Midbrain (tissue), 1 donor: ENCODE results near the gene GPR50.
A peak's percentile ranks its signal among the peaks of the same experiment; 100 is the strongest.

Experiments used
- DNase-seq: peaks from one replicate; lab custom pipeline; 2025; lab: John Stamatoyannopoulos, UW

GPR50 gene

DNA sequence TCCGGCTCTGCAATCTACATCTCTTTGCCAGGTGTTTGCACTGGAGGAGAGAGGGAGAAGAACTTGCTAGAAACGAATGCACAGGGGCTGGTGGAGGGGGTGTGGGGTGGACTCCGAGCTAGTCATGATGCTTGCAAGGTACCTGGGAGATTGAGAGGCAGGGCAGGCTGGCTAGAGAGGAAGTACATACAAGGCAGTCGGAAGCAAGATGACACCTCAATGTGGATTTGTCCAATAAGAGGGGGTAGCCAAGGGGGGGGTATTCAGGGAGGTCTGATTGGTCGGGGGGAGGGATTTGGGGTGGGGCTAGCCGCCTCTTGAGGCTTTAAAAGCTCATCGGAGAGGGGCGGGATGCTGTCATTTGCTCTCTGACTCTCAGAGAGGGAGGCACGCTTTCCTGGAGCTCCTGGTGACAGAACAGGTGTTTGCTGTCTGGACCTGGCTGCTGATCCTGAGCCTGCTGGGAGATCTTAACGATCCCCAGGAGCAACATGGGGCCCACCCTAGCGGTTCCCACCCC lies at the start of gene GPR50:
GPR50 (plus strand) TSS at position 354 of the 520 bp plus-strand sequence; CDS start at position 492, 138 bp downstream.
- DNase-seq, result no peak

DNA sequence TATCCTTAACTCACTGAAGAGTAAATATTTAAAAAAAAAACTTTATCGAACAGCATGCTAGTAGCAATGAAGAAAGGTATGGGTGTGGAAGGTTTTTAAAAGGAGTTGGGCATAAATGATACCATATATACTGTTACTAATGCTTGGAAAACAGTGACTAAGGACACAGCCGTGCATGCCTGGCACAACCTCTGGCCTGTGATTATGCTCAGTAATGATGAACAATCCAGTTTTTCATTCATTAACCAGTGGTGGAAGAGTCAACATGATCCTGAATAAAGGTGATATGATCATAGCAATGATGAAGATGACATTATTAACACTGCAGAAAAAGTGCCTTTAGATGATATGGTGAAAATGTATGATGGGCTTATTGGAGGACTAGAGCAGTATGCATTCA lies 43.9 kb upstream of the GPR50 start:
- DNase-seq, result no peak

DNA sequence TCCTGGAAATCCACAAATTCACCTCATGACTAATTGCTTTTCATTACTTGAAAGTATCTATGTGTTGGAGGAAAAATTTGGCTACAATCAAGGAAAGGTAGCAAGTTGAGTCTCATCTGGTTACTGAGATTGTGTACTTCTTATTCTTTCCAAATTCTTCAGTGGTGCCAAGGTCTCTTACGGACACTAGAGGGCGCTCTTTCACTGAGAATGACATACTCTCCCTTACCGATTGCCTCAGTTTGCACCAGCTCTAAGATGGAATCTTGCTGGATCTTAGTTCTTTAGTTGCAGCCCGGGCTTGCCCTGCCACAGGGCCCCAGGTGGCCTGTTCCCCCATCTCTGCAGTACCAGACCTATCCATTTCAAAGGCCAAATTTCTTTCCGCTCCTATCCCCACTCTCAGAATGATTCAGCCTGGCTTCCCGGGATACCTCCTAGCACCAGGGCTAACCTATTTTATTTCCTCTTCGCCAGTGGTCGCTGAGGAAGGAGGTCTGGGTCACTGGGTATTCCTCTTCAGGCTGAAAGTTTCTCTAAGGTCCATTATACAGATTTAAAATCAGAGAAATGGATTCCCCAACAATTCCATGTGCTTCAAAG lies 24.6 kb upstream of the GPR50 start:
- peak; percentile 41 for DNase-seq

DNA sequence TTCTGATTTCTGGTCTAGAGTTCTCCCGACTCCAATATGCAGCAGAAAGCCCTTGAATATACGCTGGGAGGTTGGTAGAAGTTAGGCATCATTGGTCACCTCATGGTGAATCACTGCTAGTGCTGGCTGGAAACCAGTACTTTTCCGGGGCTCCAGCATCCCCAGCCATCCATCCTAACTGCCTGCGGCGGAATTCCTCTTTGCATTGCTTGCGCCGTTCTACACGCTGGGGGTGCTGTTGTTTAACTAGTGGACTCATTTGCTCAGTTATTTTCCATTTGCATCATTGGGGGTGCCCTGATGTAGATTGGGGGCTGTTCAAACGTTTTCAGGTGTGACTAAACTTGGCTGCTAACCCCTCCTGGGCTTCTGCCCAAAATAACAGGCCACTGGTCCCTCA lies 23.3 kb upstream of the GPR50 start:
- peak; percentile 3 for DNase-seq

DNA sequence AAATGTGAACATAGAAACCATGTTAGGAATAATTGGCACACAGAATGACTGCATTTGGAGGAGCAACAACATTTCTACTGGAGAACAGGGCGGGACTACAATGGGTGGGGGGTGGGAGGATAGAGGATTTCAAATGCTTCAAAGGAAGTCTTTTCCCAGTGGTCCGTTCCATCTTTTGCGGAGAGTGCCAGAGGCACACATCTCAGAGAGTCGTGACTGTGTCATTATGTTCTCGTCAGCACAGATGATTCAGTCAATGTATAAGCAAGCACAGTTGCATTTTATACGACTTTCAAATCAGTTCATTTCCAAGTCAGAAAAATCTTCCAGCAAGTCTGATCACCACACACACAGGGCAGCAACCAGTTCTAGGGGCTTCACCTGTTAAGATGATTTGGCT lies 22.7 kb upstream of the GPR50 start:
- no peak for DNase-seq

DNA sequence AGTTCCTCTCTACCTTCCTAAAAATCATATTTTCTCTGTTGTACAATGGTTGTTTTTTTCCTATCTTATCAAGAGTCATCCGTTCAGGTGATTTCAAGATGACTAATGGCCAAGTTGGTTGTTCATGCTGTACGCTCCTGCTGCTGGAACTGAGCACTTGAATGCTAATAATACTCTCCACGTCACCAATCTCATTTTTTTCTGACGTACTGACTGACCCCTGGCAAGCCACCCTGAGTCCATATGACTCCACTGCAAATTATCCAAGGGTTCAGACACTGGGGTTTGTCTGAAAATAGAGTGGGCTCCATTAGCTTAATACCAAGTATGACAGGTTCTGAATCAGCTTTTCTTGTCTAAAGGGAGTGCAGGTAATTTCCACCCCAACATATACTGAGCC lies 21.1 kb upstream of the GPR50 start:
- no peak for DNase-seq

DNA sequence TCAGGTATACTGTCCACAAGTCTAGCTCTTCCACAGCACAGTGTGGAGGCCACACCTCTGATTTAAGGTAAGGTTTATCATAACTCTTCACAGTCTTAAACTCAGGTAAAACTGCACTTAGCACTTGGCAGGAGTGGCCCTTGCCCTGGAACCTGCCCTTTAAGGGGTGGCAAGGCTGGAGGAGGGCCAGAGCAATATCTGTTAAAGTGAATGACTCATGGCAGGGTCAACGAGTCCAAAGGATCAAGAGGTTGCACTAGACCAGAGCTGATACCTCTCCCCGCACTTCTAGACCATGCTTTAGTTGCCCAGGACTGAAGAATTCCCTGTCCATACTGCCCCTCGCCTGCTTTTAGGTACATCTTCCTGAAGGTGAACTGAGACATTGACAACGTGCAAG lies 14.7 kb upstream of the GPR50 start:
- DNase-seq, result no peak

DNA sequence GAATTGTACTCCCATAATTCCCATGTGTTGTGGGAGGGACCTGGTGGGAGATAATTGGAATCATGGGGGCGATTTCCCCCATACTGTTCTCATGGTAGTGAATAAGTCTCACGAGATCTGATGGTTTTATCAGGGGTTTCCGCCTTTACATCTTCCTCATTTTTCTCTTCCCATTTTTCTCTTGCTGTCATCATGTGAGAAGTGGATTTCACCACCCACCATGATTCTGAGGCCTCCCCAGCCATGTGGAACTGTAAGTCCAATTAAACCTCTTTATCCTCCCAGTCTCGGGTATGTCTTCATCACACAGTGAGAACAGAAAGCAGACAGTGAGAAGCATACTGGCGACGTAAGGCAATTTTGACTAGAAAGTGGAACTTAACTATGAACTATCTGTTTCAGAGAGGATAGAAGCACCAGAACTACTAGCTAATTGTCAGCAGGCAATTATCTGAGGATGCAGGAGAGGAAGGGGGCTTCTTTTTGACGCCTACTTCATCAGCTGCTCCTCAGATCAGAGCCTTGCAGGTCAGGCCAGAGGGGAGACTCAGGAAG lies 8.5 kb upstream of the GPR50 start:
- no peak for DNase-seq

DNA sequence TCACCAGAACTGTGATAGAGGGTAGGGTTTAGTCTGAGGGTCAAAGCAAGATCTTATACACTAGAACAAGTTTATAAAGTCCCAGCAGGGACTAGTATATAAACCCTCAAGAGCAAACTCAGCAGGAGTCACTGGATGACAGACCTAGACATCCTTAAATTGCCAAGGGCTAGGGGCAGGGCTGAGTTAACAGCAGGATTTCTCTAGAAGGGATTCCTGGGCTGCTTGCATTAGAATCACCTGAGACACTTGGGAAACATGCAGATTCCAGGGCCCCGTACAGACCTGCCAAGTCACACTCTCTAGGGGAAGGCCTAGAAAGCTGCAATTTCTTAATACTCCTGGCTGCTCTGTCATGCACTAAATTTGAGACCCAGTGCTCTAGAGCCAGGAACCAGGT lies 6.6 kb upstream of the GPR50 start:
- no peak for DNase-seq

DNA sequence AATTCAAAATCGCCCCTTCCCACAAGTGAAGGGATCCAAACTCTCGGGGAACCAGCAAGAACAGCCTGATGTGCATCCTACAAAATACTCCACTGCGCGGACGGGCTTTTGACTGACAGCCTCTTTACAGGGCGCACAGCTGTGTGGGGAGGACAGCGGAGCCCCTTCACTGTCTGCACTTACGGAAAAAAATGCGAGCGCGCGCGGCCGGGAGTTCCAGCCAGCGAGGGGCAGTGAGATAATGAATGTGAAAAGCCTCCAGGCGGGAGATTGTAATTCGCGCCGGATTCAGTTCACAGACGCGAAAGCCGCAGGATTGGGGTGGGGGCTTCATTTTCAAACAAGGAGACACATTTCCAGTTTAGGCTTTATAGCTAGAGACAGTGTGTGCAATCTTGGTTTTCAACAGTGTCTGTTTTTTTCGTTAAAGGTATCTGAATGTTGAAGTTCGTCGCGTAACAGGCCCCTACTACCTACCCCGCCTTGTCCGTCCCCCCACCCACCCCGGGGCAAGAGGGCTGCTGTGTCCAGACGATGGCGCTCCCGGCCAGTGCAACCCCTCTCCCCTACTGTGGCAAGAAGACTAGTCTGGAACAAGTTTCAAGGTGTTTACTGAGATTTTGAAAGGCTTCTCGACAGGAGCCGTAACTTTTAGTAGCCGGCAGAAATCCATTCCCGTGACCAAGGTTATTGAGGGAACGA lies 1.7 kb upstream of the GPR50 start:
- no peak for DNase-seq

DNA sequence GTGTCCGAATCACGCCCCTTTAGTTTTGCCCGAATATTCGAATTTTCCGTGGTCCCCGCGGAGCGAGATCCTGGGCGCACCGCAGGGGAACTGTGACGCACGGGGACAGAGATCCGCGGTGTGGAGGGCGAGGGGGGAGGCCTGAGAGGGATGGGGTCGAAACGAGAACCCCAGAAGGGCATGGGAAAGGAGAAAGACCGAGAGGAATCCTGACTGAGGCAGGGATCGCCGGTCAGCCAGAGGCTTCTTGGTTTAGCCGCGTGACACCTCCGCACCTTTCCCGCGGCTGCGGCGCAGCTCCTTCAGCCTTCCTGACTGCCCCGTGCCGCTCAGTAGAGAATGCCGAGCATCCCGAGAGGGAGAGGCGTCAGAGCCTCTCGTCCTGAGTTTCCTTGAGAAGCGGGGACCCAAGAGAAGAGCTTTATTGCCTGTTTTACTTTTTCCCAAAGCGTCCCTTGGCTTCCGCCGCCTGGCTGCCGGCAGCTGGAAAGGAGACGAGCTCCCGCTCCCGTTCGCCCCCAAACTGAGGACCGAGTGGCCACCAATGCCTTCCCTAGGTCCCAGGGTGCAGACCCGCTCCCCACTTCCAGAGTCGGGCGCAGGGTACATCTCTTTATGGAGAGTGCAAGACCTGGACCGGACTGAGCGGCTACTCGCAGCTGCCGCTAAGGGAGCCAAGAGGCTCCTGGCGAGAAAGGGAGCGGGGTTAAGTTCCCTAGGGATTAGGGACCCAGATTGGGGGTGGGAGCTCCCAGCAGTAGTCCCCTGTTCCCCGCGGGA lies 911 bp upstream of the GPR50 start:
- no peak for DNase-seq

DNA sequence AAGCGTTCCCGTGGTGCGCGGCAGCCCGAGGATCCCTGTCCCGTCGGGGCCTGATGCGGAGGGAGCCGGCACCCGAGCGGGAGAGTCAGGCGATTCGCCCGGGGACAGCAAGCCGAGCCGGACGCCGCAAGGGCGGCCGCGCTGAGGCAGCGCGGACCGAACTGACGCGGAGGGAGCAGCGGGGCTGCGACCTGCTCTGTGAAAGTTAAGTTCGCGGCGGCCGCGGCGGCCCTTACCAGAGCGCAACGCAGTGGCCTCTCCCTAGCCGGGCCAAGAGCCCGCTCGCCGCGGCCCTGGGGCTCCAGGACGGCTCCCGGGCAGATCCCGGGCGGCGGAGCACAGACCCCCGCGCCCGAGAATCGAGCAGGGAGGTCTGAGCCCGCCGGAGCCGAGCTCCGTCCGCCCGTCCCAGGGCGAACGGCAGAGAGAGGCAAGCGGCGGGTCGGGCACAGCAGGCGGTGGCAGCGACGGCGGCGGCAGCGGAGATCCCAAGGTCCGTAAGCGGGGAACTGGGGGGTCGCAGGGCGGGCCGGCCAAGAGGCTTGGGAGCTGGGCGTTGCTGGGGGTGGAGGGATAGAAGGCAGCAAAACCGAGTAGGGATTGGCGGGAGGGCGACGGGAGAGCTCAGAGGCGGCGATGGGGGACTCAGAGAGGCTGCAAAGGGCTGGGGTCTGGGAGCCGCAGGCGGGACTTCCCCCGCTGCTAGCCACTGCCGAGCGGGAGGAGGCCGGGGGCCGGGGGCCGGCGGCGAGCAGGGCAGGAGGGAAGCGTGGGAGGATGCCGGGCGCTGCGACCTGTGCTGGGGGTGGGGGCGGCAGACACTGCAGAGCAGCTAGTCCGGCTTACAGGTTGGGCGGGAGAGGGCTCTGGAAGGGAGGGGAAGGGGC lies 1.0 kb downstream of the GPR50 start:
- DNase-seq, result no peak

DNA sequence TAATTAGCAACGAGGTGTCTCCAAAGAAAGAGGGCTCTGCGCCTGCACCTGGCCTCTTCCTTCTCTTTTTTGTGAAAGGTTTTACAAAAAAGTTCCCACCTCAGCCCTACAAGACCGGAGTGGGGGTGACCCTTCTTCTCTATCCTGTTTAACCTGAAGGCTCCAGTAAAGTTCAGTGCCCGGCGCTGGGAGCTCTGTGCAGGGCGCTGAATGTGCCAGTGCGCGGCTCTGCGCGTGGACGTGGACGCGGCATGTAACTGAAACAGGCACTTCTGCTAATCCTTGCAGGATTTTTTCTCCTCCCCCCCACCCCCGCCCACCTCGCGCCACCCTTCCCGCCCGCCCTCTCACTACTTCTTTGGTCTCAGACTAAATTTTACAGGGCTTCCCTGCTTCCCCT lies 2.4 kb downstream of the GPR50 start:
- DNase-seq, result no peak

DNA sequence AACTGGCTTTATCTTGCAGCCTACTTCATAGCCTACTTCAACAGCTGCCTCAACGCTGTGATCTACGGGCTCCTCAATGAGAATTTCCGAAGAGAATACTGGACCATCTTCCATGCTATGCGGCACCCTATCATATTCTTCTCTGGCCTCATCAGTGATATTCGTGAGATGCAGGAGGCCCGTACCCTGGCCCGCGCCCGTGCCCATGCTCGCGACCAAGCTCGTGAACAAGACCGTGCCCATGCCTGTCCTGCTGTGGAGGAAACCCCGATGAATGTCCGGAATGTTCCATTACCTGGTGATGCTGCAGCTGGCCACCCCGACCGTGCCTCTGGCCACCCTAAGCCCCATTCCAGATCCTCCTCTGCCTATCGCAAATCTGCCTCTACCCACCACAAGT lies 4.0 kb downstream of the GPR50 start:
- DNase-seq, result no peak

DNA sequence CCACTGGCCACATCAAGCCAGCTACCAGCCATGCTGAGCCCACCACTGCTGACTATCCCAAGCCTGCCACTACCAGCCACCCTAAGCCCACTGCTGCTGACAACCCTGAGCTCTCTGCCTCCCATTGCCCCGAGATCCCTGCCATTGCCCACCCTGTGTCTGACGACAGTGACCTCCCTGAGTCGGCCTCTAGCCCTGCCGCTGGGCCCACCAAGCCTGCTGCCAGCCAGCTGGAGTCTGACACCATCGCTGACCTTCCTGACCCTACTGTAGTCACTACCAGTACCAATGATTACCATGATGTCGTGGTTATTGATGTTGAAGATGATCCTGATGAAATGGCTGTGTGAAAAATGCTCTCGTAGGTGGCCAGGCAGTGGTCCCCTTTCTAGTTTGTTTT lies 4.7 kb downstream of the GPR50 start:
- DNase-seq, result no peak

DNA sequence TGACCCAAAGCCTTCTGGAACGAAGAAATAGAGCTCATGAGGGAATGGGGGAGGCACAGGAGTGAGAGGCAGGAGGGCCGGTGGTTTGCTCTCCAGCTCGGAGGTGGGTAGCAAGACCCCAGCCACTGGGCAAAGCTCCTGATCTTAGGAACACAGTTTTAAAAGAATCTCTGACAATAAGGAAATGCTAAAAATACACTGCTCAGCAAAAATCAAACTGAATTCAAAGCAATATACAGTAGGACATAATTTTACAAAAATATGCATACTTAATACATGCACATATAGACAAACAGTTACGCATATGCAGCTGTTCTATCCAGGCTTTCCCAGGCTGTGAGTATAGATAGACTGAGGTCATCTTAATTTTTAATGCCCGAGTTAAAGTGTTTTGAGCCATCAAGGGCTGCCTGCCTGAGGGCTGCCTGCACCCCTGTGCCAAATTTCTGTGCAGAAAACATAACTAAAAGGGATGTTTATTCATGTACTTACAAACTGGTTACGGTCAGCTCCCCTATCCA lies 6.9 kb downstream of the GPR50 start:
- DNase-seq, result no peak

DNA sequence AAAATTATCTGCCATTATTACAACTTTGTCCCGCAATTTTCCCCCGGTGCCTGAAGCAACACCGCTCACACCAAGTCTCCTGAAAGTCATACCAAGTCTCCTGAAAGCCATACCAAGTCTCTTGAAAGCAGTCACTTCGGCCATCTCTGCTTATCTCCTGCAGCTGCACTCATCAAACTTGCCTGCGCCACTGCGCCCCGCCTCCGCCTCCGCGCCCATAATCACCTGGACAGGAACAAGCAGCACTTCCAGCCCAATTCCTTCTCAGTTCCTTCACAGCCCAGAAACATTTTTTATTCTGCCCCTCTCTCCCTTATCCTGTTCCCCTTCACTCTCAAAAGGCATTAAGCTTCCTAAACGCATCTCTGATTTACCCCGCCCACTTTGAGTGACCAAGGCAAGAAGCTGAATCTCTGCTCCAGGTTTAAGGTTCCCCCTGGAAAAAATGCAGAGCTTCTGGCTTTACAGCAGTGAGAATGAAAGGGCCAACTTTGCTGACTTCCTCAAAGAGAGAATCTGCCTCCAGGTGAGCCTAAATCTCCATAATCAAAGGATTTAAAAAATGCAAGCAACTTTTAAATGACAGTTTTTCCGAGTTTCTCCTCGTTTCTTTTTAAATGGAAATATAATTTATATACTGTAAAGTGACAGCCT lies 7.7 kb downstream of the GPR50 start:
- DNase-seq, result no peak

DNA sequence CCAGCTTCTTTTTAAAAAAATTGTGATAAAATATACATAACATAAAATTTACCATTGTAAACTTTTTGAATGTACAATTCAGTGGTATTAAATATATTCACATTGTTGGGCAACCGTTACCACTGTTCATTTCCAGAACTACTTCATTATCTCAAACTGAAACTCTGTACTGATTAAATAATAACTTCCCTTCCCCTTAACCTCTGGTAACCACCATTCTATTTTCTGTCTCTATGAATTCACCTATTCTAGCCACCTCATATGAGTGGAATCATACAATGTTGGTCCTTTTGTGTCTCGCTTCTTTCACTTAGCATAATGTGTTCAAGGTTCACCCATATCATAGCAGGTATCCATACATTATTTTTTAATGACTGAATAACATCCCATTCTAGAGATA lies 8.3 kb downstream of the GPR50 start:
- DNase-seq, result no peak

DNA sequence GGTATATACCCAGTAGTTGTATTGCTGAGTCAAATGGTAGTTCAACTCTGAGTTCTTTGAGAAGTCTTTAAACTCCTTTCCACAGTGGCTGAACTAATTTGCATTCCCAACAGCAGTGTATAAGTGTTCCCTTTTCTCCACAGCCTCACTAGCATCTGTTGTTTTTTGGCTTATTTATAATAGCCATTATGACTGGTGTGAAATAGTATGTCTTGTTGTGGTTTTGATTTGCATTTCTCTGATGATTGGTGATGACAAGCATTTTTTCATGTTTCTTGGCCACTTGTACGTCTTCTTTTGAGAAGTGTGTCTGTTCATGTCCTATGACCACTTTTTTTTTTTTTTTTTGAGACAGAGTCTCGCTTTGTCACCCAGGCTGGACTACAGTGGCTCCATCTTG lies 30.5 kb downstream of the GPR50 start:
- no peak for DNase-seq

DNA sequence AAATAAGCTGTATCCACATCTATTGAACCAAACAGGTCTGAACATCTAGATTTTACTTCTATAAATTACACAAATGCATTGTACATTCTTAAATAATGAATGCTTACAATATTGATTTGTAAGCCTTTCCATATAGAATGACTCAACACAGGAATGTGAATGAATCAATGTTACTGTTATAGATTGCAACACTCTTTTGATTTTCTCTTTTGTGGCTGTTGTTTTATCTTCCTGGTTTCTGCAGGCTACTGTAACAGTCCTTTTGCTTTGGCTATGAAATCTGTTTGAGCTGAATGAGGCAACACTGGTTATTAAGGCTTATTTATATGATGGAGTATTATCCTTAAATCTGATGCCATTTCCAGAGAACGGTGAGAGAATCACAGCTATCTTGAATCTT lies 49.5 kb downstream of the GPR50 start:
- no peak for DNase-seq

DNA sequence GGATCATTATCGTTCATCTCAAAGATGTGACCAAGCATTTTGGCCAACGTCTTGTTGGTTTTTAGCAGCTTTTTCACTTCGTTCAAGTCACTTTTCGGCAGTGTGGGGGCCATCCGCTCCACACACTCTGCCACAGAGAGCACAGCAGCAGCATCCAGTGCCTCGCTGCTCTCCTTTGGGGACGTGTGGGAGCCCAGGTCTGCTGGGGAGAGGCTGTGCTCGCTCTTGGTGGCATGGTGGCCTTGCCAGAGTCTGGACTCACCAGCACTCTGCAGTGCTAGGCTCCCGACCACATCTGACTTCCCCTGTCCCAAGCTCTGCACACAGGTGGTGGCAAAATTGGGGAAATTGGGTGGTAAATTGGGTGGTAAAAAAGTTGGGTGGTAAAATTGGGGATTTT lies 50.6 kb downstream of the GPR50 start:
- DNase-seq, result no peak
